Measurements from ENCODE around the gene RAG2. TPM values are rescaled to one million over a fixed set of nuclear protein-coding genes. Genes with fewer than 3 reads are reported as not detected.
A peak's percentile ranks its signal among the peaks of the same experiment; 100 is the strongest.
"Not testable (repeated sequence)": the region's sequence is repeated elsewhere in the genome, so short reads cannot be mapped to it uniquely, and the experiment has no call there.

RAG2 gene
- total RNA-seq, 1 donor from 2014 or later = not detected

DNA sequence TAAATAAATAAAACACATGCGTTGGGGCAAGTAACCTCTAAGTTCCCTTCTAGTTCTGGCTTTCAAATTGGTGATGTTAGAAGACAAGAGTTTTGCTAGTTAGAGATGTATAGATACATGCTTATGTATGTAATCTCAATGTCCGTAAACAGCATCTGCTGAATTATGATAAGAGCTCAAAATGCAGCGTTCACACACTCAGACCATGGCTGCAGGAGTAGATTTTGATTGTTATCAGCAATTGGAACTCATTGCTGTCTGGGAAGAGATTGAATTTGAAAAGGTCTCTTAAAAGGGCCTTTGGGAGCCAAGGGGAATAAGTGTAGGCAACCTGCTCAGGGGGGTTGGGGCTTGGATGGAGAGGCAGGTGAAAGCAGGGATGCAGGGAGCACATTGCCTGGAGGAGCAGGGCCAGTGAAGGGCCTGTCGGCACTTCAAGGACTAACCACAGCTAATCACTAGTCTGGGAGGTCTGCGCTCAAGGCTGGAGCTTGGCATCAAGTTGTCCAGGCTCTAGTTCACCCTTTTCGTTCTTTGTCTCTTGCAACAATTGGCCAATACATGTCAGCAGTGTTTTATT lies 32.9 kb downstream of the RAG2 start:
- ATAC-seq (ENCODE audit: poor library complexity) = no peak
- intact Hi-C loops (cut with DNase I) = no loop called here
- DNase-seq = no peak

DNA sequence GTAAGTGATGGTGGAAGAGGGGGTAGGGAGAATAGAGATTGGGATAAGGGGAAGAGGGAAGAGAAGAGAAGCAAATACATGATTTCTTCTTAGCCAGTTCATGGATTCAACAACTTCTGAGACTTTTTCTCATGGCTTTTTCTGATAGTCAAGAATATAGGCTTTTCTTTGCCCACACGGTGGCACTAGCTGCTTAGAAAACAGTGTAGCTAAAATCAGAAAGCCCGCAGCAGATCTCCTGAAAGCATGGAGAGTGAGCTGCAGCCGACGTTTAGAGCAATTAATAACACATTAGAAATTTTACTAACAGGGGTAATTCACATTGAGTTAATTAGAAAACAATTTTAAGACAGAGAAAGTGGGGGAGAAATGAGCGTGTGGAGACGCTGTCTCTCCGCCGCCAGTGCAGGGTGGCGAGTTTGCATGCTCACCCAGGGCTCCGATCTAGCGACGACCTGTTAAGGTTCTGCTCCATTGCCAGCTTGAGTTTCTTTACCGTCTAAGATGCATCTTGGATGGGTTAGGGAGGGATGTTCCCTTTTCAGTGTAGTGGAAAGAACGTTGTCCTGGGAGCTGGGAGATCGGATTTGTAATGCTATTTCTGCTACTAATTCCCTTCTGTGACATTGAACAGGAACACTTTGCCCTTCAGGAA lies 33.5 kb downstream of the RAG2 start:
- intact Hi-C loops (cut with DNase I) = loop anchor here (5.0 kb wide), 2 partner anchors 108 to 183 kb away; no protein-coding TSS in a partner anchor
- no peak for DNase-seq
- ATAC-seq (ENCODE audit: poor library complexity) = peak; percentile 91

DNA sequence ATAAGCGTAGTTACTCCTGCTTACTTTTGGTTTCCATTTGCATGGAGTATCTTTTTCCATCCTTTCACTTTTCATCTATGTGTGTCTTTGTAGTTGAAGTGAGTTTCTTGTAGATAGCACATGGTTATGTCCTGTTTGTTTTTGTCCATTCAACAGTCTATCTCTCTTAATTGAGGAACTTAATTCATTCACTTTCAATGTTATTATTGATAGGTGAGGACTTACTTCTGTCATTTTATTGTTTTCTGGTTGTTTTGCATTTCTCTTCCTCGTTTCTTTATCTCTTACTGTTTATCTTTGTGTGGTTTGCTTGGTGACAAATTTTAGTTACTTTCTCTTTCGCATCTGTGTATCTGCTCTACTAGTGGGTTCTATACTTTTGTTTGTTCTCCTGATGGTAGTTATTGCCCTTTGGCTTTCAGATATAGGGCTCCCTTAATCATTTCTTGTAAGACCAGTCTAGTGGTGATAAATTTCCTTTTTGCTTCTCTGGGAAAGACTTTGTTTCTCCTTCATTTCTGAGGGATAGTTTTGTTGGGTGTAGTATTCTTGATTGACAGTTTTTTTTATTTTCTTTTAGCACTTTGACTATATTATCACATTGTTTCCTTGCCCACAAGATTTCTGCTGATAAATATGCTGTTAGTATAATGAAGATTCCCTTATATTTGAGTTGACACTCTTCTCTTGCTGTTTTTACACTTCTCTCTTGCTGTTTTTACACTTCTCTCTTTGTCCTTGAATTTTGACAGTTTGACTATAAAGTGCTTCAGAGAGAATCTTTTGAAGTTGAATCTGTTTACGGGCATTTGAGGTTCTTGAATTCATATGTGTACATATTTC lies 39.2 kb downstream of the RAG2 start:
- ATAC-seq (ENCODE audit: poor library complexity) (no peak), DNase-seq (no peak)
- intact Hi-C loops (cut with DNase I) = no loop called here

- no peak for ATAC-seq (ENCODE audit: poor library complexity)
- DNase-seq = no peak
- intact Hi-C loops (cut with DNase I) = no loop called here
Measured at GRCh38 chr11:36557991-36558390, 40.0 kb downstream of the RAG2 start.

DNA sequence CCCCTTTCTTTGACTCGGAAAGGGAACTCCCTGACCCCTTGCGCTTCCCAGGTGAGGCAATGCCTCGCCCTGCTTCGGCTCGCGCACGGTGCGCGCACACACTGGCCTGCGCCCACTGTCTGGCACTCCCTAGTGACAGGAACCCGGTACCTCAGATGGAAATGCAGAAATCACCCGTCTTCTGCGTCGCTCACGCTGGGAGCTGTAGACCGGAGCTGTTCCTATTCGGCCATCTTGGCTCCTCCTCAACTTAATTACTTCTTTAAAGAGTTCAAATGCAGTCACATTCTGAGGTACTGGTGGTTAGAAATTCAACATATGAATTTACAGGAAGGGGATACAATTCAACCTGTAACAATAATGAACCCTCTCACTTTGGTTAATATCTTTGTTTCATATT lies 40.6 kb downstream of the RAG2 start:
- intact Hi-C loops (cut with DNase I) = not testable (repeated sequence)

DNA sequence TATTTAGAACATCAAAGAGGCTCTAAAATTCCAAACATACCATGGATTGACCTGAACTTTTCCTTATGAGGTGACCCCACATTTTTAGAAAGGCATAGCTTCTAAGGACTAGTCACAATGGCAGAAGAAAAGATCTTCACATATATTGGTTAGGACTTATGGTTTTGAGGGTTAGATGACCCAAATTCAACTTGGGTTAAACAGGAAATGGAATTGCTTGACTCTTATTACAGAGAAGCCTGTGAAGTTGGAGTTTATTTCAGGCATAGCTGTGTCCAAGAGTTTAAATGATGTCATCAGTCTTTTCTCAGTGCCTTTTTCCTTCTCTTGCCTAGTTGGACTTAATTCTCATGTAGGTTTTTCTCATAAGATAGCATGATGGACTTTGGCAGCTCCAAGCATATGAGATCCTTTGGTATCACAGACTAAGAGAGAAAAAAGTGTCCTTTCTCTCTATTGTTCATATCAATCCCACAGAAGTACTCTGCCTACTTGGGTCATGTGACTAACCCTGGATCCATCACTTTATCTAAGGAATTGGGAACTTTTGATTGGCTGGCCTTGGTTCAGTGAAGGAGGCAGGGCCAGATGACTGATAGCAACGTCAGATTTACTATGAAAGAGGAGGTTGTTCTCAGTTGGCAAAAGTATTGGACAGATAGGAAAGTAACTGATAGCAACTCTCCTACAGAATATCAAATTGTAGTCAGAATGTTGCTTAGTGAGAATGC lies 47.5 kb downstream of the RAG2 start:
- intact Hi-C loops (cut with DNase I) = no loop called here
- DNase-seq (no peak), ATAC-seq (ENCODE audit: poor library complexity) (no peak)

More for the DNA sequence above, 40.6 kb downstream of the RAG2 start:
- not testable (repeated sequence) for DNase-seq; ATAC-seq (ENCODE audit: poor library complexity)

Other genes starting within 250 kb of the RAG2 start
- gene TRAF6, start 88.0 kb downstream of the RAG2 start, total RNA-seq = 11.1 TPM
- 0.81 TPM for gene RAG1, start 30.2 kb downstream of the RAG2 start, total RNA-seq
- 37.7 TPM for gene IFTAP, start 3.7 kb downstream of the RAG2 start, total RNA-seq